Measurements from ENCODE around the gene SPINK2. TPM values are rescaled to one million over a fixed set of nuclear protein-coding genes. Genes with fewer than 3 reads are reported as not detected.

The SPINK2 gene
- total RNA-seq, 1 donor from 2014 or later: 0.37 TPM

Other genes starting within 250 kb of the SPINK2 start
- gene HOPX, start 140.4 kb downstream of the SPINK2 start, total RNA-seq: 93.4 and 96.6 TPM in 2 replicates
- gene REST, start 86.2 kb upstream of the SPINK2 start, total RNA-seq: 61.4 and 62.4 TPM in 2 replicates
- gene NOA1, start 155.9 kb upstream of the SPINK2 start, total RNA-seq: 18.4 and 18.6 TPM in 2 replicates
- gene POLR2B, start 157.2 kb upstream of the SPINK2 start, total RNA-seq: 113 and 118 TPM in 2 replicates